ENCODE data around the gene ALOX5. TPM values are rescaled to one million over a fixed set of nuclear protein-coding genes. Genes with fewer than 3 reads are reported as not detected.
A peak's percentile ranks its signal among the peaks of the same experiment; 100 is the strongest.

Gene ALOX5
- total RNA-seq, 4 donors from 2014 or later: 12.3 to 46.1 (median 14.7) TPM

GRCh38 chr10:45460235-45460878, 86.3 kb downstream of the ALOX5 start:
- H3K36me3 ChIP-seq: peaks cover 61% of the 10 kb centered on the region
- no peaks in the 10 kb centered on the region for H3K27me3 ChIP-seq
- H3K9me3 ChIP-seq: no peaks in the 10 kb centered on the region
- peaks cover 4% of the 10 kb centered on the region for H3K4me1 ChIP-seq
- H3K27ac ChIP-seq: no peak overlapping the region
- DNase-seq (ENCODE audit: low spot score in 2 of 2): no peak
- 84% methylated on average over 6 of the region's 6 CpGs for WGBS
- no peak for TF ChIP-seq EP300 (IDR thresholded peaks at IDR 0.05)
- no peak for TF ChIP-seq POLR2A (IDR thresholded peaks at IDR 0.05)
- no peak for TF ChIP-seq POLR2AphosphoS5 (IDR thresholded peaks at IDR 0.05)
- TF ChIP-seq CTCF (IDR thresholded peaks at IDR 0.05): no peak
- no peak overlapping the region for H3K4me3 ChIP-seq

GRCh38 chr10:45461034-45461433, 87.0 kb downstream of the ALOX5 start:
- 74% methylated on average over 7 of the region's 7 CpGs for WGBS
- no peak for DNase-seq (ENCODE audit: low spot score in 2 of 2)
- H3K36me3 ChIP-seq: peaks cover 56% of the 10 kb centered on the region
- no peaks in the 10 kb centered on the region for H3K9me3 ChIP-seq
- H3K4me3 ChIP-seq: no peak overlapping the region
- no peak overlapping the region for H3K27ac ChIP-seq
- no peaks in the 10 kb centered on the region for H3K27me3 ChIP-seq
- H3K4me1 ChIP-seq: peaks cover 4% of the 10 kb centered on the region
- TF ChIP-seq EP300 (IDR thresholded peaks at IDR 0.05) (no peak), POLR2A (IDR thresholded peaks at IDR 0.05) (no peak), POLR2AphosphoS5 (IDR thresholded peaks at IDR 0.05) (no peak), CTCF (IDR thresholded peaks at IDR 0.05) (no peak)

- Histone ChIP-seq H3K4me1 (peaks cover 4% of the 10 kb centered on the region), H3K36me3 (peaks cover 39% of the 10 kb centered on the region), H3K9me3 (no peaks in the 10 kb centered on the region), H3K27me3 (no peaks in the 10 kb centered on the region), H3K27ac (no peak overlapping the region), H3K4me3 (no peak overlapping the region)
- no peak for DNase-seq (ENCODE audit: low spot score in 2 of 2)
- TF ChIP-seq POLR2A (IDR thresholded peaks at IDR 0.05) (no peak), EP300 (IDR thresholded peaks at IDR 0.05) (no peak), CTCF (IDR thresholded peaks at IDR 0.05) (no peak), POLR2AphosphoS5 (IDR thresholded peaks at IDR 0.05) (no peak)
- 86% methylated on average over 22 of the region's 23 CpGs for WGBS
Observed at GRCh38 chr10:45463244-45464116, 89.5 kb downstream of the ALOX5 start.

- 23% methylated on average over 6 of the region's 6 CpGs for WGBS
- peaks cover 6% of the 10 kb centered on the region for H3K4me1 ChIP-seq
- DNase-seq (ENCODE audit: low spot score in 2 of 2): no peak
- no peak overlapping the region for H3K27ac ChIP-seq
- H3K9me3 ChIP-seq: no peaks in the 10 kb centered on the region
- no peaks in the 10 kb centered on the region for H3K27me3 ChIP-seq
- TF ChIP-seq CTCF (IDR thresholded peaks at IDR 0.05): peak; percentile 65 to 85
- TF ChIP-seq POLR2A (IDR thresholded peaks at IDR 0.05): no peak
- TF ChIP-seq EP300 (IDR thresholded peaks at IDR 0.05): no peak
- TF ChIP-seq POLR2AphosphoS5 (IDR thresholded peaks at IDR 0.05): no peak
- H3K36me3 ChIP-seq: peaks cover 23% of the 10 kb centered on the region
- no peak overlapping the region for H3K4me3 ChIP-seq
Observed at GRCh38 chr10:45464958-45465567, 91.0 kb downstream of the ALOX5 start.

GRCh38 chr10:45466784-45467183, 92.8 kb downstream of the ALOX5 start:
- TF ChIP-seq POLR2A (IDR thresholded peaks at IDR 0.05) (no peak), POLR2AphosphoS5 (IDR thresholded peaks at IDR 0.05) (no peak)
- DNase-seq (ENCODE audit: low spot score in 2 of 2): no peak
- Histone ChIP-seq H3K27ac (no peak overlapping the region), H3K27me3 (no peaks in the 10 kb centered on the region), H3K36me3 (peaks cover 12% of the 10 kb centered on the region), H3K4me3 (no peak overlapping the region), H3K9me3 (no peaks in the 10 kb centered on the region), H3K4me1 (peaks cover 15% of the 10 kb centered on the region)
- WGBS: 61% methylated on average over 5 of the region's 5 CpGs

All from suprapubic skin (tissue), 4 donors.